Stimulated activated CD8-positive, alpha-beta memory T cell treated with anti-CD3 and anti-CD28 coated beads, Interleukin-15, amount 100 ng/mL, for 4 hours (primary cell): ENCODE results near the gene C1RL.
"Not testable (repeated sequence)": the region's sequence is repeated elsewhere in the genome, so short reads cannot be mapped to it uniquely, and the experiment has no call there.

Experiments used
- DNase-seq, 2 donors: peaks; one replicate each; pipeline ENCODE4 v3.0.0-alpha.2; 2020; ENCODE audit warnings: low read depth in 2 of 2

C1RL gene

GRCh38 chr12:7116196-7116595 is 7.2 kb upstream of the C1RL start:
- DNase-seq = no peak

GRCh38 chr12:7114851-7115250 is 5.8 kb upstream of the C1RL start:
- no peak for DNase-seq

- no peak for DNase-seq
Observed at GRCh38 chr12:7114008-7114407, 5.0 kb upstream of the C1RL start.

GRCh38 chr12:7113389-7113871 is 4.4 kb upstream of the C1RL start:
- peak in 1 of 2 donors; percentile 18 for DNase-seq

- no peak for DNase-seq
Observed at GRCh38 chr12:7112041-7112440, 3.0 kb upstream of the C1RL start.

GRCh38 chr12:7110661-7111060 is 1.6 kb upstream of the C1RL start:
- DNase-seq = no peak

GRCh38 chr12:7109572-7109920 is 532 bp upstream of the C1RL start:
- no peak for DNase-seq

- peak; percentile 50 for DNase-seq
Observed at GRCh38 chr12:7108003-7108795, 815 bp downstream of the C1RL start.

GRCh38 chr12:7107636-7108002 is 1.4 kb downstream of the C1RL start:
- no peak for DNase-seq

- not testable (repeated sequence) for DNase-seq
Observed at GRCh38 chr12:7107181-7107580, 1.8 kb downstream of the C1RL start.

GRCh38 chr12:7106082-7106481 is 2.9 kb downstream of the C1RL start:
- no peak for DNase-seq

GRCh38 chr12:7103837-7104584 is 5.0 kb downstream of the C1RL start:
- DNase-seq = no peak

GRCh38 chr12:7102582-7102981 is 6.4 kb downstream of the C1RL start:
- DNase-seq = no peak

- DNase-seq = no peak
Observed at GRCh38 chr12:7101694-7102131, 7.3 kb downstream of the C1RL start.

GRCh38 chr12:7101047-7101693 is 7.8 kb downstream of the C1RL start:
- DNase-seq = no peak

- DNase-seq = no peak
Observed at GRCh38 chr12:7100239-7100638, 8.8 kb downstream of the C1RL start.

- no peak for DNase-seq
Observed at GRCh38 chr12:7099290-7099996, 9.6 kb downstream of the C1RL start.

- DNase-seq = no peak
Observed at GRCh38 chr12:7096979-7097378, 12.0 kb downstream of the C1RL start.

GRCh38 chr12:7096006-7096932 is 12.7 kb downstream of the C1RL start:
- no peak for DNase-seq

GRCh38 chr12:7093892-7094291 is 15.1 kb downstream of the C1RL start:
- no peak for DNase-seq

GRCh38 chr12:7093486-7093885 is 15.5 kb downstream of the C1RL start:
- no peak for DNase-seq
